A204.1 (cell line): ENCODE results near the gene UAP1.

Experiments used
- FAIRE-seq: peaks from 2 replicates; lab custom pipeline; 2012; peaks lifted over from hg19 to GRCh38; lab: Jason Lieb, UNC

UAP1 gene

GRCh38 chr1:162561616-162562469, at the start of gene UAP1:
TSS of gene UAP1 (plus strand) at chr1:162561722. CDS start at chr1:162566069, 4,347 bp downstream.
- no peak for FAIRE-seq

- no peak for FAIRE-seq
Measured at GRCh38 chr1:162527314-162527713, 34.2 kb upstream of the UAP1 start.

DNA sequence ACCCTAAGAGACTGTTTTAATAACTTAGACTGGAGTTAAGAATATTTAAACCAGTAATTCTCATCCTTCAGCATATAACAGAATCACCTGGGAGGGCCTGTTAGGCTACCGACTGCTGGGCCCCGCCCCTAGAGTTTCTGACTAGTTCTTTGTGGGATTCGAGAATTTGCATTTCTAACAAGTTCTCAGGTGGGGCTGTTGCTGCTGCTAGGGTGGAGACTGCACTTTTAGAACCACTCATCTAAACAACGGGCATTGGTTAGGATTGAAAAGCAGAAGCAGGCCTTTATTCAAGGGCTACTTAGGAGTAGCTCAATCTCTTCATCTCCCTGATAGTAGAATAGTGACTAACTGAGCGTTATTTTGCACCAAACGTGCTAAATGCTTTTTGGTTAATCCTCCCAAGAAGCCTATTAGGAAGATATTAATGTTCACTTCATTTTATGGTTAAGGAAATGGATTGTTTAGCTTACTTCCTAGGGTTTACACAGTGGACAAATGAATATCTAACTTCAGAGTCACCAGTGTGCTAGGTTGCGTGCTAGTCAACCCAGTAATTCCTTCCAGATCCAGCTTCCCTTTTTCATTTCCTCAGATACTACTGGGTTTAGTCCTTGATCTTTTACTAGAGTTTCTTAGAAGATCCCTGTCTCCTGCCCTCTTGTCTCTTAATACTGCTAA, 31.1 kb upstream of the UAP1 start:
- FAIRE-seq: no peak

DNA sequence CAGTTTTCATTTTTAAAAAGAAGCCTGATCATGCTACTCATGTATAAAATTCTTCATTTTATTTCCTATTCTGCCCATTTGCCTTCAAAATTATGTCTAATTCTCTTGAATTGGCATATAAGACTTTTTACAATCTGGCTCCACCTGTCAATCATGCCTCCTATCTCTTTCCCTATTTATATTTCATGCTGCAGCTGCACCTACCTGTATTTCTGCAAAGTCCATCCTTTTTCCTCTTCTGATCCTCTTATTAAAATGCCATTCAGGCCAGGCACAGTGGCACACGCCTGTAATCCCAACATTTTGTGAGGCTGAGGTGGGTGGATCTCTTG, 30.6 kb upstream of the UAP1 start:
- FAIRE-seq: no peak

GRCh38 chr1:162535501-162535900, 26.0 kb upstream of the UAP1 start:
- no peak for FAIRE-seq

DNA sequence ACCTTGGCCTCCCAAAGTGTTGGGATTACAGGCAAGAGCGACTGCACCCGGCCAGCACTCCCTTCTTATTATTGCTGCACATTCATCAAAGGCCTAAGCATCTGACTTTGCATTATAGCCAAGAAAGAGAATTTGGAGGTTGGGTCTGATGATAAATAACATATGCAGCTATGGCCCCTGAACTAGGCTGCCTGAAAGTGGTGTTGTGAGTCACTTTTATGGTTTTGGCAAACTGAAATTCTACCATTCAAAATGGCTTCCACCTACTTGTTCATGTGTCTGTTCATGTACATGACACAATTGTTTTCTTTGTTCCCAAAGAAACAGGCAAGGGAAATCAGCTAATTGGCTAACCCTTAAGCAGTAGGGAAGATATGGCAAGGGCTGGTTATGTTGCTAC, 25.0 kb upstream of the UAP1 start:
- no peak for FAIRE-seq

DNA sequence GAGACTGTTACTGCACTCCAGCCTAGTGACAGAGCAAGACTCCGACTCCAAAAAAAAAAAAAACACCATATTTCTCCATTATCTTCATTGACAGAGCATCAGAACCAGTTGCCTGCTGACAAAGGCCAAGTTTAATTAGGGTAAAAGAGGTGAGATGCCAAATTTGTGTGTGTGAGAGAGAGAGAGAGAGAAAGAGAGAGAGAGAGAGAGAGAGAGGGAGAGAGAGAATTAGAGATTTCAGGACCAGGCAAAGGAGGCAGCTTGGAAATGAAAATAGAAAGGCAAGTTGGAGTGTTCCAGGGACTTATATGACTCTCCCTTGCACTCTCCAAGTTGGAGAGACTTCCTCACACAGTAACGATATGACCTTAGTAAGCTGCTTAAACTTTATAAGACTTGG, 24.3 kb upstream of the UAP1 start:
- FAIRE-seq: no peak

GRCh38 chr1:162538815-162539431, 22.6 kb upstream of the UAP1 start:
- no peak for FAIRE-seq

- FAIRE-seq: no peak
Measured at GRCh38 chr1:162541619-162542141, 19.8 kb upstream of the UAP1 start.

DNA sequence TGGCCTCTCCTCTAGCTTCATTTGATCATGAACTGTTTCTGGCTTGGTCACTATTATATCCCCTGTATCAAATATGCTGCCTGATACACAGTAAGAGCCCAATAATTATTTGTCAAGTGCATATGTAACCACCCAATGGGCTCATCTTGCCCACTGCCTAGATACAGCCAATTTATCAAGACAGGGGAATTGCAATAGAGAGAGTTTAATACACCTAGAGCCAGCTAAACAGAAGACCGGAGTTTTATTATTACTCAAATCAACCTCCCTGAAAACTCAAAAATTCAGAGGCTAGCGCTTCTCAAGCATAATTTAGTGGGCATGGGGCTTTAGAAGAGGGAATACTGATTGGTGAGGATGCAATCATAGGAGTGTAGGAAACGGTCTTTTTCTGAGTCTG, 18.3 kb upstream of the UAP1 start:
- no peak for FAIRE-seq

DNA sequence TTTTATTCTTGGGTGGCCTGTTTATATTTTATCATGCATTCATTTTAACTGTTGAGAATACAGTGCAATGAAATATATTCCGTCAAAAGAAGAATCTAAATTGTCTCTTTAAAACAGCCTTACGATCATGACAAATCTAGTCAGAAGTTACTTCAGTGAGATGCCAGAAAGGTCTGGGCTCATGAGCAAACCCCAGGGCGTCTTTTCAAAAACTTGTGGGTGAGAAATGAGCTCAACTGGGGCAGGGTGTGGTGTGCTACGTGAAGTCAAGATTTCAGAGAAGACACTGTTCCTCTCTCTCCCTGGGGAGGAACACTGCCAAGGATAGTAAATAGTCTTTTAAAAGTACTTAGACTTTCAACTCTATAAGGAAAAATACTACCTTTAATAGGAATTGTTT, 13.4 kb upstream of the UAP1 start:
- no peak for FAIRE-seq

DNA sequence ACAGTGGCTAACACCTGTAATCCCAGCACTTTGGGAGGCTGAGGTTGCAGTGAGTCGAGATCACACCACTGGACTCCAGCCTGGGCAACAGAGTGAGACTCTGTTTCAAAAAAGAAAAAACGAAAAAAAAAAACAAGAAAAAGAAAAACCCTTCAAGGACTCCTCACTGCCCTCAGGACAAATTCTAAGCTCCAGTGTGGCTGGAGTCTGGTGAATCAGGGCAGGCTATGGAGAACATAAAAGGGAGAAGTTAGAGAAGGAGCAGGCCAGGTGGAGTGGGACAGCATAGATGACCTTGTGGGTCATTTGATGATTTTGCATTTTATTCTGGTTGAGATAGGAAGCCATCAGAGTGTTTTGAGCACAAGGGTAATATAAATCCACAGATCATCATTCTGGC, 12.5 kb upstream of the UAP1 start:
- no peak for FAIRE-seq

DNA sequence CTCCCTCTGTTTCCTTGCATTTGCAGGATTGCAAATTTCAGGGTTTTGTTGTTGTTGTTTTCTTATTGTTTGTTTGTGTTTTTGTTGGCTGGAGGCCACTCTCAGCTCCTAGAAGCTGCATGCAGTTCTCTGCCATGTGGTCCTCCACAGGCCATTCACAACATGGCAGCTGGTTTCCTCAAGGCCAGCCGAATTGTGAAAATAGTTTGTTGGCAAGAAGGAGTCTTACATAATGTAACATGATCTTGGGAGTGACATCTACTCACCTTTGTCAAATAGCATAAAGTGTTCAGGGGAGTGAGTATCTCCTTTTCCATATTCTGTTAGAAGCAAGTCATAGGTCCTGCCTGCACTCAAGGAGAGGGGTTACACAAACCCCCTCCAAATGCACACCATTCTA, 10.6 kb upstream of the UAP1 start:
- no peak for FAIRE-seq

DNA sequence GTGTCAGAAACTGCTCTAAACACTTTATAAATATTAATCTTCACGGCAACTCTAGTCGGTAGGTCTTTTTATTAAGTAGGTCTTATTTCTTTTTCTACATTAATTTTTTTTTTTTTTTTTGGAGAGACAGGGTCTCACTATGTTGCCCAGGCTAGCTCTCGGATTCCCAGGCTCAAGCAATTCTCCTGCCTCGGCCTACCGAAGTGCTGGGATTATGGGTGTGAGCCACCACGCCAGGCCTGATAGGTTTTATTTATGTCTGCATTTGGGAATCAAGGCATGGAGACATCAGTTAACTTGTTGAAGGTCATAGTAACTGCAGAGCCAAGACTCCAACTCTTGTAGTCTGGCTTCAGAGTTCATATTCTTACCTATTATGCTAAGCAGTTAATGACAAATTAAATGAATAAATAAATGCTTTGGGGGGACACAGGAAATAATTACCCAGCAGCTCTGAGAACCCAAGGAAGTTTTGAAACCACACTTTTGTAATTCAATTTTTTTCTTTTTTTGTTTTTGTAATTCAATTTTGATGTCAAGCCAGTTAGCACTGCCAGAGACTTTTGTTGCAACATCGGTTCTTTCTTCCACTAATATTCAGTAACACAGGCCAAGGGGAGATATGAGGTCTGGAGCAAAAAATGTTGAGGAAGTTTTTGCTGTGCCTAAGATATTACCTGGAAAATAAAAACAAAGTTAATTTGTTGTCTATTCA, 9.4 kb upstream of the UAP1 start:
- FAIRE-seq: no peak

DNA sequence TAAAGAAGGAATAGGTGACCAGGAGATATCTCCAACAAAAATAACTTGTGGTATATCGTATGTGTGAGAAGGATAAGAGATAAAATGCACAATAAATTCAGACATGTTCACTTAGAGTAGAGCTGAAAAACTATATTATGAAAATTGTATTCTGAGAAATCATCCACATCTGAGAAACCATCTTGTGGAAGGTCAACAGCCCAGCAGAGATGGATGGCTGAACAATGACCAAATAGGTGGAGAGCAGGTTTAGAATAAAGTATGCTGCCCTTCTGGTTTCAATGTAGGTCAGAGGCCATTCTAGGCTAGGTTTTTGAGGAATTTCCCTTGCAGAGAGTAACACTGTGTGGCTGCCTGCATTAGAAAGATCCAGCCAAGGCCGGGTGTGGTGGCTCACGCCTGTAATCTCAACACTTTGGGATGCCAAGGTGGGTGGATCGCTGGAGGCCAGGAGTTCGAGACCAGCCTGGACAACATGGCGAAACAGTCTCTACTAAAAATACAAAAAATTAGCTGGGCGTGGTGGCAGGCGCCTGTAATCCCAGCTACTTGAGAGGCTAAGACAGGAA, 8.8 kb upstream of the UAP1 start:
- no peak for FAIRE-seq

DNA sequence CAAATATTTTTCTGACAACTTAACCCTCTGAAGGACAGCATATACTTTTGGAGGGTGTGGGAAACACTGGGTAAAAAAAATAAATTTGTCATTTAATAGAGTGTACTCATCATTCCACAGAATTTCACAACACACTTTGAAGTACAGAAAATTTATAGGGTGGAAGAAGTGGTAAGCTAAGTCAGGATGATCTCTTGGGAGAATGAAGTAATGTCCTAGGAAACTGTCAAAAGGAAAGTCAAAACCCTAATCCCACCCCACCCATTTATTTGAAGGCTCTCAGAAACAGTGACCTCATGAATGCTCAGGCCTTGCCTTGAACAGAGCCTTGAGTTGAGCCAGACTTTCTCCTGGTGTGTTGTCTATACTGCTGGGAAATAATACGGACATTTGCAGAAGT, 7.3 kb upstream of the UAP1 start:
- no peak for FAIRE-seq

DNA sequence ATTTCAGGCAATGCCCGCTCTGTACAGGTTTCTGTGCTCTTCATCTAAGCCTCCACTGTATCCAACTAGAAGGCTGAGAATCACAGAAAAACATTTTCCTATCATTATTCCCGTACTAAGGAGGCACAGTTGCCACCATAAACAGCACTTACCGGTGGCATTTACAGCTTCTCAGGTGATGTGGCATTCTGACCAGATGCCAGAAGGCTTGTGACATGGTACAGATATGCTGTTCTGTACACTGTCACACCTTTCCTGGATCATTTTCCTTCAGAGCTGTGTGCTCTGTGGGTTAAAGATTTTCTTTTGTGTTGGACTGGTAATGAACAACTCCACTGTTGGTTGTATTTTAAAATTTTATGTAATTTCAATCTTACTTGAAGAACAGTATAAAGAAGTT, 4.0 kb upstream of the UAP1 start:
- FAIRE-seq: no peak

- no peak for FAIRE-seq
Measured at GRCh38 chr1:162560303-162561036, 1.1 kb upstream of the UAP1 start.

GRCh38 chr1:162561037-162561615, 396 bp upstream of the UAP1 start:
- FAIRE-seq: no peak

GRCh38 chr1:162562470-162562828, 927 bp downstream of the UAP1 start:
- FAIRE-seq: no peak

DNA sequence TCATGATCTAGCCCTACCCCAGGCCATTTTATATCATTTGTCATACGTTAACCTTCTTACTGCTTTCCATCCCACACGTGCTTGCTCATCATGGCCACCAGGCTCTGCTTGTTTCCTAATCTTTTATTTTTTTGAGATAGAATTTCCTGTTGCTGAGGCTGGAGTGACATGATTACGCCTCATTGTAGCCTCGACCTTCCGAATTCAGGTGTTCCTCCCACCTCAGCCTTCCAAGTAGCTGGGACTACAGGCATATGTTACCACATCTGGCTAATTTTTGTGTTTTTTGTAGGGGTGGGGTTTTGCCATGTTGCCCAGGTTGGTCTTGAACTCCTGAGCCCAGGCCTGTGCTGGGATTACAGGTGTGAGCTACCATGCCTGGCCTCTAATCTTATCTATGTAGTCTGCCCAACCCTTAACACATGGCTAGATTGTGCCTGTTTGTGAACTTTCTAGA, 3.3 kb downstream of the UAP1 start:
- FAIRE-seq: no peak
